ENCODE data around the gene MAPK10.

MAPK10 gene

DNA sequence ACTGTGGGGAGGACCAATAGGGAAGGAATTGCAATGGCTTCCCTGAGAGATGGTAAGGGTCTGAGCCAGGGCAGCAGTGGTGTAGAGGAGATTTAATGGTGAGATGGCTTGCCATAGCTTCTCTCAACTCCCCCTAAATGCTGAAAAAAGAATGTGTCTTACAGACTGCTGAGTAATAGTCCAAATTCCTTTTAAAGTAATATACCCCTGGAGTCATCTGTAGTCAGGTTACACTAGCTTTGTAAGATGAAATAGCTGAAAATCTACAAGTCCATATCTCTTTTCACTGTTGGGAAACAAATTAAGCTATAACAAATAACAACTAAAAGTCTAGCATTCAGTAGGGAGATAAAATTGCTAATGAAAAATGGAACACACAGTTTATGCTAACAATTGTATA lies 33.5 kb downstream of the MAPK10 start:
- Histone ChIP-seq H3K9me3 (ENCODE audit: control insufficient read depth in 5 of 5, low read length in 5 of 5) (no peaks in the 10 kb centered on the region), H3K4me1 (ENCODE audit: control insufficient read depth in 5 of 5, insufficient read depth in 5 of 5, low read length in 5 of 5) (no peaks in the 10 kb centered on the region), H3K9ac (ENCODE audit: low read length in 5 of 5) (no peak overlapping the region), H3K27ac (ENCODE audit: low read depth, low read length) (no peak overlapping the region), H3K36me3 (ENCODE audit: control insufficient read depth in 5 of 5, insufficient read depth in 5 of 5, low read length in 5 of 5) (no peaks in the 10 kb centered on the region), H3K4me3 (ENCODE audit: low read depth in 1 of 5, low read length in 5 of 5) (no peak overlapping the region), H3K27me3 (ENCODE audit: control insufficient read depth in 5 of 5, insufficient read depth in 4 of 5, low read length in 5 of 5) (no peaks in the 10 kb centered on the region)

DNA sequence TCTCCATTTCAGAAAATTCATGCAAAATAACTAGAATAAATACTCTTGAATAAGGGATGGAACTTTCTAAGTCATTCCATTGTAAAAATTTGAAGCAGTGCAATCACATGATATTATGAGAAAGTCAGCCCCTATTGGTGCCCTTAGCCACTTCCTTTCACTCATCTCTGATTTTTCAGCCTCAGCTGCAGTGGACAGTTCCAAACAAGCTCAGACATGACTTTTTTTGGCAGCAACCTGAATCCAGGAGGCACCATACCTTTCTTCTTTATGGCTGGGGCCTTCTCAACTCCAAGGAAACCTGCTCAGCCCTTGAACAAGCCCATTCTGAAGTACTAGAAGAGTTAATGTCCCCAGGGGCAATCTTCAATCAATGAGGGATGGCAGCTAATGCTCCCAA lies 40.5 kb downstream of the MAPK10 start:
- Histone ChIP-seq H3K9ac (ENCODE audit: low read length in 5 of 5) (no peak overlapping the region), H3K9me3 (ENCODE audit: control insufficient read depth in 5 of 5, low read length in 5 of 5) (no peaks in the 10 kb centered on the region), H3K36me3 (ENCODE audit: control insufficient read depth in 5 of 5, insufficient read depth in 5 of 5, low read length in 5 of 5) (no peaks in the 10 kb centered on the region), H3K4me1 (ENCODE audit: control insufficient read depth in 5 of 5, insufficient read depth in 5 of 5, low read length in 5 of 5) (no peaks in the 10 kb centered on the region), H3K27me3 (ENCODE audit: control insufficient read depth in 5 of 5, insufficient read depth in 4 of 5, low read length in 5 of 5) (no peaks in the 10 kb centered on the region), H3K4me3 (ENCODE audit: low read depth in 1 of 5, low read length in 5 of 5) (no peak overlapping the region), H3K27ac (ENCODE audit: low read depth, low read length) (no peak overlapping the region)

DNA sequence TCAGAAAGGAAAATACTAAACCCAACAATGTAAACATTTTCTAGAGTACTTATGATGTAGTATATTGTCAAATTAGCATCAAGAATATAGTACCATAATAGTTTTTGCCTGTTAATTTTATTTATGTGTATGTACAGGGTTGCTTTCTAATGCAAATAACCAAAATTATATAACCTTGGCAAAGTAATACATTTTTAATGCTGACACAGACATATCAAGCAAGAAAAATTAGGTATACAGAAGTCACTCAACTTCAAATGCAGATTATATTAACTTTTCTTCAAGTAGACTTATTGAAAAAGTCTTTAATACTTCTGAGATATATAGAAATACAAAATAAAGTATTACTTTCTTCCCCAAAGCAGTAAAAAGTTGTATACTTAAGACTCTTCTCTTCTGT lies 44.3 kb downstream of the MAPK10 start:
- no peaks in the 10 kb centered on the region for H3K9me3 ChIP-seq (ENCODE audit: control insufficient read depth in 5 of 5, low read length in 5 of 5)
- H3K27ac ChIP-seq (ENCODE audit: low read depth, low read length): no peak overlapping the region
- no peak overlapping the region for H3K4me3 ChIP-seq (ENCODE audit: low read depth in 1 of 5, low read length in 5 of 5)
- no peaks in the 10 kb centered on the region for H3K36me3 ChIP-seq (ENCODE audit: control insufficient read depth in 5 of 5, insufficient read depth in 5 of 5, low read length in 5 of 5)
- no peaks in the 10 kb centered on the region for H3K4me1 ChIP-seq (ENCODE audit: control insufficient read depth in 5 of 5, insufficient read depth in 5 of 5, low read length in 5 of 5)
- no peaks in the 10 kb centered on the region for H3K27me3 ChIP-seq (ENCODE audit: control insufficient read depth in 5 of 5, insufficient read depth in 4 of 5, low read length in 5 of 5)
- no peak overlapping the region for H3K9ac ChIP-seq (ENCODE audit: low read length in 5 of 5)

DNA sequence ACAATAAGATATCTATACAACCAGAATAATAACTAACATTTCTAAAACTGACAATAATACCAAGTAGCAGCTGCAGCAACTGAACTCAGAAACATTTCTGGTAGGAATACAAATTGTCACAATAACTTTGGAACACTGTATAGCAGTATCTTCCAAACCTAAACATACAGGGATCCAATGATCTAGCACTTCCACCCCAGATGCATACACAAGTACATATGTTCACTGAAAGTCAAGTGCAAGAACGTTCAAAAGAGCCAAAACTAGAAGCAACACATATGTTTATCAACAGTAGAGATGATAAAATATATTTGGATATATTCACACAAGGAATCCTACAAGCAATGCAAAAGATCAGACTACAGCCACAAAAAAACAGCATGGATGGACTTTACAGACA lies 46.2 kb downstream of the MAPK10 start:
- no peak overlapping the region for H3K4me3 ChIP-seq (ENCODE audit: low read depth in 1 of 5, low read length in 5 of 5)
- no peak overlapping the region for H3K27ac ChIP-seq (ENCODE audit: low read depth, low read length)
- no peaks in the 10 kb centered on the region for H3K27me3 ChIP-seq (ENCODE audit: control insufficient read depth in 5 of 5, insufficient read depth in 4 of 5, low read length in 5 of 5)
- H3K9me3 ChIP-seq (ENCODE audit: control insufficient read depth in 5 of 5, low read length in 5 of 5): no peaks in the 10 kb centered on the region
- H3K9ac ChIP-seq (ENCODE audit: low read length in 5 of 5): no peak overlapping the region
- H3K4me1 ChIP-seq (ENCODE audit: control insufficient read depth in 5 of 5, insufficient read depth in 5 of 5, low read length in 5 of 5): no peaks in the 10 kb centered on the region
- no peaks in the 10 kb centered on the region for H3K36me3 ChIP-seq (ENCODE audit: control insufficient read depth in 5 of 5, insufficient read depth in 5 of 5, low read length in 5 of 5)

DNA sequence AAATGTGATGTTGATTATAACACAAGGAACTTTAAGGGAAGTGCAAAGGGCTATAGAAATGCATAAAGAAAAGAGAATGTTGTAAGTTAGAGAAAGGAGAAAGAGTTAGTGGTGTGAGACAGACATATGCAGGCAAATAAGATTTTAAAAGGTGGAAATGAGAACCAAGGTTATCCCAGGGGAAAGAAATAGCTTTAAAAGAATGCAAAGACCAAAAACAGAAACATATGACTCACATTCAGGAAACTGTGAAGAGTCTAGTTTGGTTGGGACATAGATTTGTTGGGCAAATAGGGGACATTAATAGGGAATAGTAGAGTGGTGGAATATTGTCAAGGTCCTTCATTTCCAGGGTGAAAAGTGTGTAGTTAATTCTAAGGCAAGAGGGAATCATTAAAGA lies 52.4 kb downstream of the MAPK10 start:
- H3K9me3 ChIP-seq (ENCODE audit: control insufficient read depth in 5 of 5, low read length in 5 of 5): no peaks in the 10 kb centered on the region
- H3K36me3 ChIP-seq (ENCODE audit: control insufficient read depth in 5 of 5, insufficient read depth in 5 of 5, low read length in 5 of 5): no peaks in the 10 kb centered on the region
- H3K27me3 ChIP-seq (ENCODE audit: control insufficient read depth in 5 of 5, insufficient read depth in 4 of 5, low read length in 5 of 5): no peaks in the 10 kb centered on the region
- no peak overlapping the region for H3K9ac ChIP-seq (ENCODE audit: low read length in 5 of 5)
- H3K4me1 ChIP-seq (ENCODE audit: control insufficient read depth in 5 of 5, insufficient read depth in 5 of 5, low read length in 5 of 5): peaks cover 0 to 11% (median 0%) of the 10 kb centered on the region in 5 donors
- H3K4me3 ChIP-seq (ENCODE audit: low read depth in 1 of 5, low read length in 5 of 5): no peak overlapping the region
- H3K27ac ChIP-seq (ENCODE audit: low read depth, low read length): no peak overlapping the region

DNA sequence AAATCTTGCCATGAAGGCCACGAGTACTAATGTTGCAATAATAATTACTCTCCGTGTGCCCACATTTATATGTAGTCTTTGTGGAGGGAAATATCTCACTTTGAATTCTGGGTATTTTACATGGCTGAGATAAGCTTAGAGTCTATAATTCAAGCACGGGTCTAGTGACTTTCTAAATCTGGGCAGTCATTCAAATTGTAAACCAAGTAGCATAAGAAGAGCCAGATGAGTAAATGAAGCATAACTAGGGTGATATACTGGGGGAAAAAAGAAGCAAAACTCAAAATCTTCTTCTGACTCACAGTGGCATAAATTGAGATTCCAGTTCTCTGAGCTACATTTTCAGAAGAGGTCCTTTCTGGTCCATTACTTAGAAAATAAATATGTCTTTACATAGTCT lies 53.0 kb downstream of the MAPK10 start:
- Histone ChIP-seq H3K36me3 (ENCODE audit: control insufficient read depth in 5 of 5, insufficient read depth in 5 of 5, low read length in 5 of 5) (no peaks in the 10 kb centered on the region), H3K4me1 (ENCODE audit: control insufficient read depth in 5 of 5, insufficient read depth in 5 of 5, low read length in 5 of 5) (peaks cover 0 to 15% (median 0%) of the 10 kb centered on the region in 5 donors), H3K27me3 (ENCODE audit: control insufficient read depth in 5 of 5, insufficient read depth in 4 of 5, low read length in 5 of 5) (no peaks in the 10 kb centered on the region), H3K27ac (ENCODE audit: low read depth, low read length) (no peak overlapping the region), H3K9ac (ENCODE audit: low read length in 5 of 5) (no peak overlapping the region), H3K9me3 (ENCODE audit: control insufficient read depth in 5 of 5, low read length in 5 of 5) (peaks cover 0 to 3% (median 0%) of the 10 kb centered on the region in 5 donors), H3K4me3 (ENCODE audit: low read depth in 1 of 5, low read length in 5 of 5) (no peak overlapping the region)

DNA sequence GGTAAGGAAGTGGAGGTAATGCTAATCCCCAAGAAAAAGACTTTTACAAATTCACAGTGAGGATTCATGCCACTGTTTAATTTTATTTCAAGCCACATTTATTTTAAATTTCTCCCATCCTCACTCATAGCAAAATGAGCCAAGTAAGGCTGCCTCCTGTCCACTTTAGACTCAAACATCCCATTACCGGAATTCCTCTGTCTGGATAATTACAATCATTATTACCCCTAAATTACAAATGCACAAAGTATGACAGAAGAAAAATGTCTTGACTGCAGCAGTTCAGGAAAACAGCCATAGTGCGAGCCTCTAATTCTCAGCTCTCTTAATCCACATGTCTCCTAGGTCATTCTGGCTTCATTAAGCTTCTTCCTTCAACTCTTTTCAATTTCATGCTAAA lies 57.0 kb downstream of the MAPK10 start:
- no peak overlapping the region for H3K9ac ChIP-seq (ENCODE audit: low read length in 5 of 5)
- H3K27me3 ChIP-seq (ENCODE audit: control insufficient read depth in 5 of 5, insufficient read depth in 4 of 5, low read length in 5 of 5): no peaks in the 10 kb centered on the region
- H3K9me3 ChIP-seq (ENCODE audit: control insufficient read depth in 5 of 5, low read length in 5 of 5): peaks cover 0 to 3% (median 0%) of the 10 kb centered on the region in 5 donors
- H3K4me1 ChIP-seq (ENCODE audit: control insufficient read depth in 5 of 5, insufficient read depth in 5 of 5, low read length in 5 of 5): peaks cover 0 to 27% (median 4%) of the 10 kb centered on the region in 5 donors
- no peak overlapping the region for H3K4me3 ChIP-seq (ENCODE audit: low read depth in 1 of 5, low read length in 5 of 5)
- no peaks in the 10 kb centered on the region for H3K36me3 ChIP-seq (ENCODE audit: control insufficient read depth in 5 of 5, insufficient read depth in 5 of 5, low read length in 5 of 5)
- H3K27ac ChIP-seq (ENCODE audit: low read depth, low read length): no peak overlapping the region

DNA sequence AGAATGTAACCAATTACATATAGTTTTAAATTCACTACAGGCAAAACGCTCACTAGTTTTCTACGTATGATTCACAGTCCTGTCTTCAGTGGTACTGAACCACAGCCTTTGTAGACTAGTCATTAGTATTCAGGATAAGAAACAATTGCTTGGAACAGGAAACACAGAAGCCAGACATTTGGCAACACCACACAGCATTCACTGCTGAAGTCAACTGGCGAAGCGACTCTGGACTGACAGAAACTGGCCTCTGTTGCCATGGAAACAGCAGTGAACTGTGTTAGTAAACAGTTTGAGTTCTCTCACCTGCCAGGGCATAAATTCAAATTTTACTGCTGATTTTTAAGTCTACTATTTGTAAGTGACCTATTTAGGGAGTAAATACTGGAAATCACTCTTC lies 57.6 kb downstream of the MAPK10 start:
- no peaks in the 10 kb centered on the region for H3K27me3 ChIP-seq (ENCODE audit: control insufficient read depth in 5 of 5, insufficient read depth in 4 of 5, low read length in 5 of 5)
- H3K4me1 ChIP-seq (ENCODE audit: control insufficient read depth in 5 of 5, insufficient read depth in 5 of 5, low read length in 5 of 5): peaks cover 0 to 27% (median 4%) of the 10 kb centered on the region in 5 donors
- H3K27ac ChIP-seq (ENCODE audit: low read depth, low read length): no peak overlapping the region
- H3K9ac ChIP-seq (ENCODE audit: low read length in 5 of 5): no peak overlapping the region
- H3K36me3 ChIP-seq (ENCODE audit: control insufficient read depth in 5 of 5, insufficient read depth in 5 of 5, low read length in 5 of 5): no peaks in the 10 kb centered on the region
- peaks cover 0 to 3% (median 0%) of the 10 kb centered on the region in 5 donors for H3K9me3 ChIP-seq (ENCODE audit: control insufficient read depth in 5 of 5, low read length in 5 of 5)
- no peak overlapping the region for H3K4me3 ChIP-seq (ENCODE audit: low read depth in 1 of 5, low read length in 5 of 5)

DNA sequence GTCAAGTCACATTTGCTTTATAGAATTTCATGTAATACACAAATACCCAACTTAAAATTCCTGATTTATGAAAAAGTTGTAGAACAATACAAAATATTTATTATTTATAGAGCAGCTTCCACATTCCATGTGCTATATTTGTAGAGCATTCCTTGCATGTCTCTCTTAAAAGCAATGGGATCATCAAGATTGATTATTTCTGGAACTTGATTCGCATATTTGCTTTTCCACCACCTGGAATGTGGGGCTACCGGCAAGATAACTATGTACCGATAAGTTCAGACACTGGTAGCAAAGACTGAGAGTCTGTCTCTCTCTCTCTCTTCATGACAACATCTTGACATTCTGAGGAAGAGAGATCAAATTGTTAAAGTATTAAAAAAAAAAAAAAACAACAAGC lies 59.3 kb downstream of the MAPK10 start:
- Histone ChIP-seq H3K9ac (ENCODE audit: low read length in 5 of 5) (no peak overlapping the region), H3K27ac (ENCODE audit: low read depth, low read length) (no peak overlapping the region), H3K4me1 (ENCODE audit: control insufficient read depth in 5 of 5, insufficient read depth in 5 of 5, low read length in 5 of 5) (peaks cover 0 to 16% (median 4%) of the 10 kb centered on the region in 5 donors), H3K27me3 (ENCODE audit: control insufficient read depth in 5 of 5, insufficient read depth in 4 of 5, low read length in 5 of 5) (no peaks in the 10 kb centered on the region), H3K36me3 (ENCODE audit: control insufficient read depth in 5 of 5, insufficient read depth in 5 of 5, low read length in 5 of 5) (no peaks in the 10 kb centered on the region), H3K4me3 (ENCODE audit: low read depth in 1 of 5, low read length in 5 of 5) (no peak overlapping the region), H3K9me3 (ENCODE audit: control insufficient read depth in 5 of 5, low read length in 5 of 5) (peaks cover 0 to 3% (median 0%) of the 10 kb centered on the region in 5 donors)

DNA sequence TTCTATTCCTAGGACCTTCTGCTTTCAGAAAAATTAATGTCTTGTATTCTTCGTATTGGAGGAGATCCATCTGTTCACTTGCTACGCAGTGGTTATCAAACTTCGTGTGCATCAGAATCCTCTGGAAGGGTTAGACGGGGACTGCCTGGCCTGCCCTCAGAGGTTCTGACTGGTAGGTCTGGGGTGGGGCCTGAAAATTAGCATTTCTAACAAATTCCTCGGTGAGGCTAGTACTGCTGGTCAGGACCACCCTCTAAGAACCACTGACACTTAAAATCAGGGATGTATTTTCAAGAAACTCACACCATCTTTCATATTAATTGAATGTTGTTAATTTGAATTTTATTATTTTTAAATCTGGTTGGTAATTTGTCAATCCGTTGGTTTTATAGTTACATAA lies 63.0 kb downstream of the MAPK10 start:
- no peak overlapping the region for H3K9ac ChIP-seq (ENCODE audit: low read length in 5 of 5)
- no peak overlapping the region for H3K27ac ChIP-seq (ENCODE audit: low read depth, low read length)
- no peak overlapping the region for H3K4me3 ChIP-seq (ENCODE audit: low read depth in 1 of 5, low read length in 5 of 5)
- no peaks in the 10 kb centered on the region for H3K9me3 ChIP-seq (ENCODE audit: control insufficient read depth in 5 of 5, low read length in 5 of 5)
- H3K36me3 ChIP-seq (ENCODE audit: control insufficient read depth in 5 of 5, insufficient read depth in 5 of 5, low read length in 5 of 5): no peaks in the 10 kb centered on the region
- H3K27me3 ChIP-seq (ENCODE audit: control insufficient read depth in 5 of 5, insufficient read depth in 4 of 5, low read length in 5 of 5): no peaks in the 10 kb centered on the region
- H3K4me1 ChIP-seq (ENCODE audit: control insufficient read depth in 5 of 5, insufficient read depth in 5 of 5, low read length in 5 of 5): peaks cover 0 to 12% (median 3%) of the 10 kb centered on the region in 5 donors

DNA sequence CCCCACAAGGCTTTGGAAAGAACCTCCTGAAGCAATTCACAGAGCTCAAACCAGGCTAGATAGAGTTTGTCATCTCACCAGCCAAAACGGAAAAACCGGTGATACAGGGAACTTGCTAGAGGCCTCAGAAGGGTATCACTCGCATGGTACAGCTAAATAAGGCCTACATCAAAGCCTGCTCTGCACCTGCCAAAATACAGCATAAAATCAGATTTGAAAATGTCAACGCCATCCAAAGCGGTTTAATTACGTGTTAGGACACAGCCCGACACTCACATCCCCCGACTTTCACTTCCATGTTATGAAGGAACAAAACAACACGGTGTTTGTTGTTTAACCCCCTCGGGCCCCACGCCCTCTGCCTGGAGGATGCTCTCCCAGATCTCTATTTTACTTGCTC lies 65.0 kb downstream of the MAPK10 start:
- H3K4me1 ChIP-seq (ENCODE audit: control insufficient read depth in 5 of 5, insufficient read depth in 5 of 5, low read length in 5 of 5): no peaks in the 10 kb centered on the region
- H3K9me3 ChIP-seq (ENCODE audit: control insufficient read depth in 5 of 5, low read length in 5 of 5): no peaks in the 10 kb centered on the region
- no peak overlapping the region for H3K4me3 ChIP-seq (ENCODE audit: low read depth in 1 of 5, low read length in 5 of 5)
- H3K9ac ChIP-seq (ENCODE audit: low read length in 5 of 5): no peak overlapping the region
- no peaks in the 10 kb centered on the region for H3K27me3 ChIP-seq (ENCODE audit: control insufficient read depth in 5 of 5, insufficient read depth in 4 of 5, low read length in 5 of 5)
- H3K27ac ChIP-seq (ENCODE audit: low read depth, low read length): no peak overlapping the region
- no peaks in the 10 kb centered on the region for H3K36me3 ChIP-seq (ENCODE audit: control insufficient read depth in 5 of 5, insufficient read depth in 5 of 5, low read length in 5 of 5)
